ENCODE data around the gene RBFOX1. TPM values are rescaled to one million over a fixed set of nuclear protein-coding genes. Genes with fewer than 3 reads are reported as not detected.

The RBFOX1 gene
- total RNA-seq, 1 donor from 2014 or later: not detected

GRCh38 chr16:7372095-7372494 is 39.5 kb downstream of the RBFOX1 start:
- intact Hi-C loops (cut with micrococcal nuclease): no loop called here

GRCh38 chr16:7373776-7374175 is 41.1 kb downstream of the RBFOX1 start:
- intact Hi-C loops (cut with micrococcal nuclease): no loop called here

DNA sequence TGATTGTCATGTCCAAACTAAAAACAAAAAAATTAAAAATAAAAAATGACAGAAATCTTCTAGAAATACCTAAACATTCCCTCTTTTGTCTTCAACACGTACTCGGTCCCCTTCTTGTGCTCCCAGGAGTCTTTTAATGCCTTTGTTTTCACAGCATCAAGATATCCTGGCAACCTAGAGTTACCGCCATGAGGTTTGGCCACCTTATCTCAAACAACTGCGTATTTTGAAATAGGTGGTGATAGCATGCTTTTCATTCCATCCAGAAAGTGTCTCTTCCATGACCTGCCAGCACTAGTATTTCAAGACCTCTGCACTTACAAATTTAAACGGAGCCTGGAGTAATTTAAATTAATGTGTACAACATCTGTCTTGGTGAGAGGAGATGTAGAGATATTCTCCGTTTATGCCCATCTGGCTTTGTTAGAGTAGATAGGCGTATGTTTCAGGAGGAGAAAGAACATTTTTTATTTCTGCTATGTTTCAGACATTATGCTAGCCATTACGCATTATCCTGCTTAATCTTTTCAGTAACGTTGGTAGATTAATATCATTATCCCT is 42.0 kb downstream of the RBFOX1 start:
- intact Hi-C loops (cut with micrococcal nuclease): no loop called here

GRCh38 chr16:7376227-7376626 is 43.6 kb downstream of the RBFOX1 start:
- intact Hi-C loops (cut with micrococcal nuclease): no loop called here

GRCh38 chr16:7377231-7377630 is 44.6 kb downstream of the RBFOX1 start:
- intact Hi-C loops (cut with micrococcal nuclease): no loop called here

GRCh38 chr16:7378024-7378695 is 45.5 kb downstream of the RBFOX1 start:
- intact Hi-C loops (cut with micrococcal nuclease): no loop called here

- intact Hi-C loops (cut with micrococcal nuclease): no loop called here
These were observed 47.8 kb downstream of the RBFOX1 start for GRCh38 chr16:7380441-7380840.

DNA sequence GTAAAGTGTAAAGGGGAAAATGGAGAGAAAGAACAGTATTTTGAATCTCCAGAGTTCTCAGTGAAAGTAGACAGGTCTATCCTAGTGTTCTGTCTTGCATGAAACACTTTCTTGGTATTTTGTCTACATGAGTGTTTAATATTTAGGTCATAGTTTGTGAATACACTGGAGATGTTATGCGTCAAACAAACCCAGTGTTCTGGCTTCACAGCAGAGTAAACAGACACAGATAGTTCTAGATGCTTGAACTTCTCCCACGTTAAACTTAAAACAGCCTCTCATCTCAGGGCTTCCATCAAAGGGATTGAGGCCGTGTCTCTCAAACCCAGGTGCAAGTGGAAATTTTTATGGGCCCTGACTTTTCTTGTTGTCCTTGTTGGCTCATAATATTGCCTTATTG is 48.3 kb downstream of the RBFOX1 start:
- intact Hi-C loops (cut with micrococcal nuclease): no loop called here

GRCh38 chr16:7381671-7382070 is 49.0 kb downstream of the RBFOX1 start:
- intact Hi-C loops (cut with micrococcal nuclease): no loop called here

DNA sequence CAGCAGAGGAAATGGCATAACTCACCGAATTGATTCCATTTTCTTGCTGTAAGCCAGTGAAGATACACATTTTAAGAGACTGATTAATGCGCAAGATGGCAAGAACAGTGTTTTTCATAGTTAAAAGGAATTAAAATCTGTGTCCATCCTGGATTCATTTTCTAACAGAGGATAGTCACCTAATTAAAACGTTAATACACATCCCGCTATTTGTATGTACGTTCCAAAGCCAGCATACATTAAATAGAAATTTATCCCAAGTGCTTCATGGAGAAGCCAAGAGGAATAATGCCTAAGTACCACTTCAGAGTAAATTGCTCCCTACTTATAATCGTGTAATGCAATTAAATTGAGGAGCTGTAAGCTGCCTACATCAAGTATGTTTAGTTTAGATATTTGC is 49.9 kb downstream of the RBFOX1 start:
- intact Hi-C loops (cut with micrococcal nuclease): no loop called here

DNA sequence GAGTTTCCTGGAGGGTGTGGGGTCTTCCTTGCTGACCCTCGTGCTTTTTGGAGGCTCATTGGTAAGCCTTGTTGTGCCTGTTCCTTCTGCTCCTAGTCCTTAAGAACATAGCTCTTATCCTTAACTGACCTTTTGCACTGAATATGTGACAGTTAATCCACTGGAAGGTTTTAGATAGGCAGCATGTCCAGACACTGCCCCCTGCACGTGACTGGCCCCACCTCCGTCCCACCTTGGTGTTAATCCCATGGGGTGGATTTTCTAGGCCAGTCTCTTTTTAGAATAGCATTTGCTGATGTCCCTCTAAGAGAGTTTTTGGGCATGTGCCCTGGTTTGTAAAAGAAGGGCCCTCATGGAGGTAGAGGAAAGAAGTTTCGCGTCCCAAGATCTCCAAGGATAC is 58.3 kb downstream of the RBFOX1 start:
- intact Hi-C loops (cut with micrococcal nuclease): no loop called here

DNA sequence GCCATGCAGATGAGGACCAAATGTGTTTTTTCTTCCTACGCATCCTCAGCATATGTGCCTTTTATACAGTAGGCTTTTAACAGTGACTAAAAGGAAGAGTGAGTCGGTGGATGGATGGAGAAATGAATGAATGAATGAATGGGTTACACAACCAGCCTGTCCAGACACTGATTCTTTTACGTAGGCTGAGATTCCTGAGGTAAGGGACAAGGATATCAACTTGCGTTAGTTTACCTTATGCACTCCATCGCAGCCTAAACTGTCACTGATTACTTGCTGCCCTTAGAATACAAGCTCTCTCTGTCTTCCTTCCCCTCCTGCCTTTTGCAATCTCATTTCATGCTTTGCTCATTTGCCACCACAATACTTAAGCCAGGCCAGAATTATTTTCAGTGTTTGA is 59.0 kb downstream of the RBFOX1 start:
- intact Hi-C loops (cut with micrococcal nuclease): no loop called here

DNA sequence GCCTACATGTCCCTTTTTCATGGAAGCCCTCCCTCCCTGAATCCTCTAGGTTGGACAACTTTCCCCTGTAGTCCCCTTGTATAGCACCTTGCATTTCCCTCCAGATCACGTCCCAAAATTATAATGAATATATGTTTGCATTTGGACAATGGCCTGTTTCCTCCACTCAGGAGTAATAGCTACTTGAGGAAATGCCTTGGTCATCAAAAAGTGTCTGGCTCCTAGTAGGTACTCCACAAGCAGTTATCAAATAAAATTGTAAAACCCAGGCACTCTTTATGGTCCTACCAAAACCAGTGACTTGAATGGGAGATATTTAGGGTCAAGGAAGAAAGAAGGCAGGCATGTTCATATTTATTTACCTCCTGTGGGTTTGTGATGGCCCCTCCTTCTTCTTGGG is 59.6 kb downstream of the RBFOX1 start:
- intact Hi-C loops (cut with micrococcal nuclease): no loop called here

DNA sequence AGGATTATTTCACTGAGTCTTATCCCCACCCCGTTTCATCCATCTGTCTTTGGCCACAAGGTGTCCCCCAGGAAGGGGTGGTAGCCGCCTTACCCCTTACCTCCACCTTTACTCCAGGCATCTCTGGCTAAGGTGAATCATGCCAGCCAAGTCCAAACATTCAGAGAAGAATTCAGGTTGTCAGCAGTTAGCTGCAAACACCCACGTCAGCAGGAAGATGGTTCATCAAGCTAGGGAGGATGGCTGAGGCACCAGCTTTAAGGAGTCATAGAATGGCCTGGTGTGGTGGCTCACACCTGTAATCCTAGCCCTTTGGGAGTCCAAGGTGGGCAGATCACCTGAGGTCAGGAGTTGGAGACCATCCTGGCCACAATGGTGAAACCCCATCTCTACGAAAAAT is 61.0 kb downstream of the RBFOX1 start:
- intact Hi-C loops (cut with micrococcal nuclease): no loop called here

DNA sequence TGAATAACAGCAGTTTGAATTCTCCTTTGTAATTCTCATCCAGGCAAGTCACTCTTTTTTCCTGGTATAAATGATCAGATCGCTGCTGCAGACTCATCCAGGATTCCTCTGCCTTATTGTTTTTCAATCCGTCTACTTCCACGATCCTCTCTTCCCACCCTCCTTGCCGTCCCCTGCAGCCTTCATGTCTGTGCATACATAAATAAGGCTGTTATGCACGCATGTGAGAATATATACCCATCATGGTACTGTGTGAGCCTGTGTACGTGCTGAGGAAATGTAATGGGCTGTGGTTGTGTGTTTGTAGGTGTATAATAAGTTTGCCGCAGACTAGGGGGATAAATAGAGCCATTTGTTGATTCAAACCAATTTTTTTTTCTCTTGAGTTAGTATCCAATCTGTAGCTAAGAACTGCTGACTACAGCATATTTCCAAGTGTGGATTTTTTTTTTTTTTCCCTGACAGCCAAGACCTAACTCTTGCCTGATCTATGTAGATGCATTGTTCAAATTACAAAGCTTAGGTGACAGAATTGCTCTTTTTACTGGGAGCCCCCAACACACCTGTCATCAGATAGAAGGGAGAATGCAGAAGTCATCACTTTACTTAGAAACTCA is 62.2 kb downstream of the RBFOX1 start:
- intact Hi-C loops (cut with micrococcal nuclease): no loop called here

DNA sequence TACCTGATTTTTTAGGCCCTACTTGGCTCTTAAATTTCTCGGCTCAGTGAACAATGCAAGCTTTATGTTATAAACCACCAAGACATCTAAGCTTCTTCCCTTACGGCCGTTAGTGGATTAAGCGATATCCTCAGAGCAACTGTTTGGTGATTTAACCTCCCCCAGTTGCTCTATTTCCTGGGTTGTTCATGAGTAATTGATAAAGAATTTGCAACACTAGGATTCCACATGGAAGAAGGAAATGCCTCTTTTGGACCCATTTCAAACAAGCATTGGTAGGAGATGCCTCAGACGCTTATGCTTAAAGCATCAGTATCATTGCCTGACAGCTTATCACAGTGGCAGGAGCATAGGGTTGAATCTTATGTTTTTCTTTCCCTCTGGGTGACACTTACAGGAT is 65.3 kb downstream of the RBFOX1 start:
- intact Hi-C loops (cut with micrococcal nuclease): no loop called here

DNA sequence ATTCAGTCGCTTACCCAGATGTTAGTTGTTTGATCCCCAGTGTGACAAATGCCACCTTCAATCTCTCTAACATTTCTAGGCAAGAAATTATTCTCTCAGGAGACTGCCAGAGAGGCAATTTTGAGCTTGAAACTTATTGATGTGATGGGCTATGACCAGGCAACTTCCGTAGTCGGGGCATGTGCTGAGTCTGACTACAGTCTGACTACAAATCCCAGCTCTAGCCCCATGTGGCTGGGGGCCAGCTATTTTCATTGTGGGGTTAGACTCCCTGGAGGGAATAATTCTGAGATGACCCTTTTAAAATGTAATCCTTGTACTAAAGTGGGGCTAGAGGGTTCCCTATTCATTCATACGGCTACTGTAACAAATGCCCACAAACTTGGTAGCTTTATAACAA is 65.9 kb downstream of the RBFOX1 start:
- intact Hi-C loops (cut with micrococcal nuclease): no loop called here

- intact Hi-C loops (cut with micrococcal nuclease): no loop called here
These were observed 66.7 kb downstream of the RBFOX1 start for GRCh38 chr16:7399296-7399695.

DNA sequence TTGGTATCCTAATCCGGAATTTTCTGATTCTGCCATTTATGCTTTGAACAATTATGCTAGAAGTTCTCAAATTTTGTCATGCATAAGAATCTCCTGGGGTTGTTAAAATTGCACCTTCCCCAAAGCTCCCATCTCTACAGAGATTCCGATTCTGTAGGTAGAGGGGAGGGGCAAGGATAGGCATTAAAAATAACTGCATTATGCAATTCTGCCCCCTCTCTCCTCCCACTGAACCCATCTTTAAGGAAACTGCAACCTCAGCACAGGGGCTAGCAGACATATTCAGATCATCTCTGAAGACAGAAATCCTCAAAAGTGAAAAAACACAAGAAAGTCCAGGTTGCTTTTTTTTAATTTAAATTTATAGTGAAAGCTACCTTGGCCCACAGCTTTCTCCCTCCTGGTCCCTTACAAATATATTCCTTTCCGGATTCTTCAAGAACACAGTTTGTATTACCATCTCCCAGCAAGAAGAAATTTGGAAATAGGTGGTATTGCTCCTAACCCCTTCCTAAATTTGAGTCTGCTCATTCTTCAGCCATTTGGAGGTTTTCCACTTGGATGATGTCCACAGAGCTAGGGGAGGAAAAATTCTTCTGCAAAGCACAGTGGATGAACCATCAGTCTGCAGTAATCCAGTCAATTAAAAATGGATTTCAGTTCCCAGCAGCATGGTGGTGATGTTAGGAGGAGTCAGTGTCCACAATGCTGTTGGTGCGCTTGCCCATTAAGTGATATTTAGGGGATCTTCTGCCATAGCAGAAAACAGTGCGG is 67.7 kb downstream of the RBFOX1 start:
- intact Hi-C loops (cut with micrococcal nuclease): no loop called here

DNA sequence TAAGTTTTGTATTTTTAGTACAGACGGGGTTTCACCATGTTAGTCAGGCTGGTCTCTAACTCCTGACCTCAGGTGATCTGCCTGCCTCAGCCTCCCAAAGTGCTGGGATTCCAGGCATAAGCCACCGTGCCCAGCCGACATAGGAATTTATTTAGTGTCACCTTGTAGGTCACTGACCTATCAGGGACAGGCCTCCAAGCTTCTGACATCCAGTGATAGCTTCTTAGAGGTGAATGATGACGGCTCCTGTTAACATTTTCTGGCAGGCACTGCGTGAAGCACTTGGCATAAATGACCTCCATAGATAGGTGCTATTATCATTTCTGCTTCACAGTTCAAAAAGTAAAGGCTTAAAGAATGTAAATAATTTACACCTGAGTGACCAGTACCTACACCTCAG is 71.6 kb downstream of the RBFOX1 start:
- intact Hi-C loops (cut with micrococcal nuclease): no loop called here

GRCh38 chr16:7405166-7405565 is 72.5 kb downstream of the RBFOX1 start:
- intact Hi-C loops (cut with micrococcal nuclease): no loop called here

DNA sequence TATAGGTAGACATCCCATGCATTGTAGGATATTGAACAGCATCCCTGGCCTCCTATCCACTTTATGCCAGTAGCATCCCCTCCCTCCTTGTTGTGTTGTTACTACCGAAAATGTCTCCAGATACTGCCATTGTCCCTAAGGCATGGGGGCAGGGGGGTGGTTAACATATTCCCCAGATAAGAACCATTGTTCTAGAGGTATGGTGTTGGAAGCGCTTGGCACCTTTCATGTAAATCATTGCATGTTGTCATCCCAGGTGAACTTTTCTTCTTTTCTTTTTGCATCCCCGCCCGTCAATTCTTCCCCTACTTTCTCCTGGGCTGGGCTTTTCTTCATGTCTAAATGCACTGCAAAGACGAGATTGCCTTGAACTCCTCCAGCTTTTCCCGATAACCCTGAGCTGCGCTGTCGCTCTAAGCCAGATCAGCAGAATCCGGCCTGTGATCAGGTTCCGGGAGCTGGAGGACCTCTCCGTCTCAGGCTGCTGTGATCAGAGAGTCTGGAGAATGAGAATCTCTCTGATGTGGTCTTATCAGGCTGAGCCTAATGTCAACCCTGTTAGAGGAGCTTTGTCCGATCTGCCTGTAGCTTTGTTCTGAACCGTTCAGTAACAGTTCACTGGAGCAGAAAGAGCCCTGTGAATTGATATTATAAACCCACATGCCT is 76.2 kb downstream of the RBFOX1 start:
- intact Hi-C loops (cut with micrococcal nuclease): no loop called here

Measured in T-helper 2 cell treated with Interferon-gamma antibody and Interleukin-4, amounts not matched to agents 100 ng/mL and 5 ng/mL, for 36 hours (primary cell).